ENCODE data around the gene MARK1.
A peak's percentile ranks its signal among the peaks of the same experiment; 100 is the strongest.
"Not testable (repeated sequence)": the region's sequence is repeated elsewhere in the genome, so short reads cannot be mapped to it uniquely, and the experiment has no call there.

The MARK1 gene

GRCh38 chr1:220631238-220631815, 103.4 kb downstream of the MARK1 start:
- no peak for DNase-seq

- no peak for DNase-seq
Observed at GRCh38 chr1:220637759-220638158, 109.8 kb downstream of the MARK1 start.

GRCh38 chr1:220642285-220642684, 114.3 kb downstream of the MARK1 start:
- DNase-seq = no peak

DNA sequence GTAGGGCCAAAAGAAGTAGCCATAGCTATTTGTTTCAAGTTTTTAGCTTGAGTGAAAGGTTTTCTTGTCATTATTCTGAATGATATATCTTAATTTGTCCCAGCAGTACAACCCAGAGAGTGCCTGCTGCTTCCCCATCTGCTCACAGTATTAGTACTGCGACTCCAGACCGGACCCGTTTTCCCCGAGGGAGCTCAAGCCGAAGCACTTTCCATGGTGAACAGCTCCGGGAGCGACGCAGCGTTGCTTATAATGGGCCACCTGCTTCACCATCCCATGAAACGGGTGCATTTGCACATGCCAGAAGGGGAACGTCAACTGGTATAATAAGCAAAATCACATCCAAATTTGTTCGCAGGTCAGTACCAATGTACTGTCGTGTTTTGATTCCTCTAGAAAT, 125.1 kb downstream of the MARK1 start:
- no peak for DNase-seq

GRCh38 chr1:220655509-220655908, 127.6 kb downstream of the MARK1 start:
- no peak for DNase-seq

DNA sequence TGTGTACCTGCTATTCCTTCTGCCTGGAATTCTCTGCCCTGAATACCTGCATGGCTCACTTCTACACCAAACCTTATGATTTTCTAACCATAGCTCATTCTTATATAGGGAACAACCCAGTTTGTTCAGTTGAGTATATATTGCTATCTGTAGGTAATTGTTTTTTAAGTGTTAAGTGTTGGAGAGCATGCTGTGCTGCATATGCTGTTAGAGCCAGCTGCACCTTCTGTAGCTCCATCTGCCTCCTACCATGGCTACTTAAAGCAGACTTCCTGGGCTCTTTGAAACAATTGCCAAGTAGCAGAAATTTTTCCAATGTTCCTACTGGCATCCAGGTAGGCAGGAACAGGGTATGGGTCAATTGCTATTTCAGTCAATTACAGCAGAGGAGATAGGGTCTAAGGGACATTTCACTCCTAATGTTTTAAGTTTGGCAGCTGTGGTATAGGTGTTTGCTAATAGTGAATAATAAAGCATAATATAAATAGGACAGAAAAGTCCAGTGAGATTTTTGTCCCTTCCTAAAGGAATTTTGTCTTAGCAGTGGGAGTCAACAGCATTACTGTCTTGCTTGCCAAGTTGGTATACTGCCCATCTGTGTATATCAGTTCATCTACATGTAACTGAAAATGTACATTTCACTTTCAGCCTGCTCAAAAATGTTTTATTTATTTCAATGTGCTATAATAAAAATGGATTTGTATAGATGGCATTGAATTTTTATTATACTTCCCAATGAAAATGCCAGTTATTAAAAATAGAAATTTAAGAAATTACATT, 128.2 kb downstream of the MARK1 start:
- no peak for DNase-seq

GRCh38 chr1:220666349-220666748, 138.4 kb downstream of the MARK1 start:
- DNase-seq = no peak

DNA sequence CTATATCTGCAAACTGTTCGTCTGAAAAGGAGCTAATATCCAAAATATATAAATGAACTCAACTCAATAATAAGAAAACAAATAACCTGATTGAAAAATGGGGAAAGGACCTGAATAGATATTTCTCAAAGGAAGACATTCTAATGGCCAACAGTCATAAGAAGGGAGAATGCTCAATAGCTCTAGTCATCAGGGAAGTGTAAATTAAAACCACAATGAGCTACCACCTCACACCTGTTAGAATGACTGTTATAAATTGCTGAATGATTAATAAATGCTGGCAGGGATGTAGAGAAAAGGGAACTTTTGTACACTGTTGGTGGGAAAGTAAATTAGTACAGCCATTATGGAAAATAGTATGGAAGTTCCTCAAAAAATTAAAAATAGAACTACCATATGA, 141.1 kb downstream of the MARK1 start:
- no peak for DNase-seq

DNA sequence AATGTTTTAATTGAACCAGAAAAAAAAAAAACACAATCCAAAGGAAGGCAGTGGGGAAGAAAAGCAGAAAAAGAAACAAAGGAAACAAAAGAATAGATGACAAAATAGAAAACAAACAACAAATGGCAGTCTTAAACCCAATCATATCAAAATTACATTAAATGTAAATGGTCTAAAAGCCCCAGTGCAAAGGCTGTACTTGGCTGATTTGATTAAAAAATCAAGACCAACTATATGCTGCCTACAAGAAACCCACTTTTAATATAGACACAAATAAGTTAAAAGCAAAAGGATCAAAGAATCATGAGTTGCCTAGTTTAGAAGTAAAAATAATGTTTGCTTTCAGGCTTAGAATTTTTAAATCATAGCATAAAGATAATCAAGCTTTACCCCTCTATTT, 142.4 kb downstream of the MARK1 start:
- no peak for DNase-seq

DNA sequence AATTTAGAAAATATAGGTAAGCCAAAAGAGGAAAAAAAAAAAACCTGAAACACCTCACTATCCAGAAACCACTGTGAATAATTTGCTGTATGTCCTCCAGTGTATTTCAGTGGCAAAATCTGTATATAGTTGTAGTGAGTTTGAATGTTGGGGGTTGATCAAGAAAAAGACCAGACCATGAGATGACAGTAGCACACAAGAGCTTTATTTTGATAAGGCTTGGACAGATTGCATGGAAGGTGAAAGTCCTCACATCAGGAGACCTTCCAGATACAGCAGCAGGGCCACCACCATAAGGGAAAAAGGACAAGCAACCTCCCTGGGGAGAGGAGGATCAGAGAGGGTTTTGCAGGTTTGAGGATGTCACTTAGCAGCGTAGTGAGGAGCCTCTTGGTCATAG, 146.0 kb downstream of the MARK1 start:
- no peak for DNase-seq

DNA sequence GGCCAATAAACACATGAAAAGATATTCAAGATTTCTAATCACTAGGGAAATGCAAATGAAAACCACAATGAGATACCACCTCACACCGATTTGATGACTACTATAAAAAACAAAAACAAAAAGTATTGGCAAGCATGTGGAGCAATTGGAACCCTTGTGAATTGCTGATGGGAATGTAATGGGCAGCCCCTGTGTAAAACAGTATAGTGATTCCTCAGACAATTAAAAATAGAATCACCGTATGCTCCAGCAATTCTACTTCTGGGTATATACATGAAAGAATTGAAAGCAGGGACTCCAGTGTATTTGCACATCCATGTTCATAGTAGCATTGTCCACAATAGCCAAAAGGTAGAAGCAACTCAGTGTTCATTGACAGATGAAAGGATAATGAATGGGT, 149.3 kb downstream of the MARK1 start:
- no peak for DNase-seq

GRCh38 chr1:220680085-220680687, 152.2 kb downstream of the MARK1 start:
- no peak for DNase-seq

DNA sequence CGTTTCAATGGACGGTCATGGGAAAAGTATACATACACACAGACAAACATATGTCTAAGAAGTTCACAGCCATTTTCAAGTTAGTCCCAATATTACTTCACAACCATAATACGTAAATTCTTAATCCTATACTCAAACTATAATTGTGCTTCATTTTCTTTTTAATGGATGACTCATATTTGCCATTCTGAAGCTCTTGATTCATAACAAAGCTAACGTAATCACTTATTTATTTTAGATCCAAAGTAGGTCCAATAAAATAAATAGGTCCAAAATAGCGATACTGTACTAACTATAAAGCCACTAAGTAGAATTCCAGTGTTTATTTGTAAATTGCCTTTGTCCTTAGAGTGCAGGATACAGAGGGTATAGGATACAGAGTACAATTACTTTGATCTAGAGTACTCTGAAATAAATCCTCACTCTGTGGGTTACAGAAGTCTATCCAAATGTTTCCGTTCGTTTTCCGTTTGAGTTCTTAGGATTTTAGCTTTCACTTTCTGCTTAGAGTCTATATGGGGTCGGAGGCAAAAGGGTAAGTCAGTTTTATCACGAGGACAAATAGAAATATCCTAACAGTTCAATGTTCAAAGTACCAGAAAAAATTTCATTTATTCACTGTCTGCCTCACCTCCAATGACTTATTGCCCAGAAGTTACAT, 153.4 kb downstream of the MARK1 start:
- DNase-seq = no peak

GRCh38 chr1:220682901-220683576, 155.1 kb downstream of the MARK1 start:
- DNase-seq = no peak

GRCh38 chr1:220683716-220684115, 155.8 kb downstream of the MARK1 start:
- DNase-seq = not testable (repeated sequence)

- no peak for DNase-seq
Observed at GRCh38 chr1:220684890-220685289, 157.0 kb downstream of the MARK1 start.

- DNase-seq = no peak
Observed at GRCh38 chr1:220685879-220686278, 157.9 kb downstream of the MARK1 start.

DNA sequence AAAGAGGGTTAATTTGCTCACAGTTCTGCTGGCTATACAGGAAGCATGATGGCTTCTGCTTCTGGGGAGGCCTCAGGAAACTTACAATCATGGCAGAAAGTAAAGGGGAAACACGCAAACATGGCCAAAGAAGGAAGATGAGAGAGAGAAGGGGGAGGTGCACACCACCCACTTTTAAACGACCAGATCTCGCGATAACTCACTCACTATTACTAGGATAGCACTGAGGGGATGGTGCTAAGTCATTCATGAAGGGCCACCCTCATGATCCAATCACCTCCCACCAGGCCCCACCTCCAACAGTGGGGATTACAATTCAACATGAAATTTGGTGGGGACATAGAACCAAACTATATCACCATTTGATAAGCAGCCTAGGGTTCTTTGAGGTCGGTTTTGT, 159.9 kb downstream of the MARK1 start:
- no peak for DNase-seq

GRCh38 chr1:220689666-220690065, 161.7 kb downstream of the MARK1 start:
- DNase-seq = no peak

- DNase-seq = peak; percentile 73
Observed at GRCh38 chr1:220690140-220691052, 162.5 kb downstream of the MARK1 start, which contains the start of gene C1orf115. C1orf115 (plus strand) TSS chr1:220690363; CDS start chr1:220690403, 40 bp downstream.

DNA sequence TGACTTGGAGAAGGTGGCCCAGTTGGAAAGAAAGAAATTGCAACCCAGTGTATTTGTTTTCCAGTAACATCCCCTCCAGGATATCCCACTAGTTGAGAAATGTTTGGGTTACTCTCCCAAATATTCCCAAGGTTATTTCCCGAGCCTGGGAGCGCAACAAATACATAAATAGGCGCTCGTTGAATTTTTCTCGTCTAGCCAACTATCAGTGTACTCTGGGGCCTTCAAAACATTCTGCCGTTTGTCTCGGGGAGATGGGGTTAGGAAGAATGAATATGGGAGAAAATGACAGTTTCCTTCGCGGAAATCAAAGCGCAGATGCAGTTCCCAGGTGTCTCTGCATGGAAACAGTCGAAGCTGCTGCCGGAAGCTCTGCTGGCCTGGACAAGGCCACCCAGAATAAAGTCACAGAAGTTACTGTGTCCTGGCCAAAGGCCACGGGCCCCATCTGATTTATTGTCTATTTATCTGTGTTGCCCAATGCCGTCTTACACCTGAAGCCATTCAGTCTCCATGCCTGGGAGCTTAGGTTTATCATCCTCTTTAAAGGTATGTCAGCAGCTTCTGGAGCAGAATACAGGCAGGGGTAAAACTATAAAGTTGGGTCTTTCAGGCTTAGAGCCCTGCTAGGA, 163.2 kb downstream of the MARK1 start:
- no peak for DNase-seq

Data from stimulated activated CD4-positive, alpha-beta T cell treated with anti-CD3 and anti-CD28 coated beads, Interleukin-1b, Interleukin-23, amount 100 ng/mL, for 48 hours (primary cell).